A673 (cell line): Measurements from ENCODE around the gene NMU.

Experiments used
- EZH2 ChIP-seq: fragments of 200-600 bp; sonication (generic); IDR thresholded peaks from 2 replicates; pipeline ENCODE4 v1.6.1; 2017; ENCODE audit warnings: borderline replicate concordance, low read depth, mild to moderate bottlenecking, mixed read lengths, antibody characterized with exemption, low read length; ENCODE audit not compliant: poor library complexity, severe bottlenecking
- TF ChIP-seq, protein P1 (sequence below): fragments of 300-800, 200-600 bp; sonication (generic); conservative IDR thresholded peaks from 2 replicates; pipeline ENCODE4 v1.5.1; 2017; ENCODE audit warnings: low read depth, mild to moderate bottlenecking, antibody characterized with exemption, low read length, moderate library complexity, mixed read lengths

DNA sequence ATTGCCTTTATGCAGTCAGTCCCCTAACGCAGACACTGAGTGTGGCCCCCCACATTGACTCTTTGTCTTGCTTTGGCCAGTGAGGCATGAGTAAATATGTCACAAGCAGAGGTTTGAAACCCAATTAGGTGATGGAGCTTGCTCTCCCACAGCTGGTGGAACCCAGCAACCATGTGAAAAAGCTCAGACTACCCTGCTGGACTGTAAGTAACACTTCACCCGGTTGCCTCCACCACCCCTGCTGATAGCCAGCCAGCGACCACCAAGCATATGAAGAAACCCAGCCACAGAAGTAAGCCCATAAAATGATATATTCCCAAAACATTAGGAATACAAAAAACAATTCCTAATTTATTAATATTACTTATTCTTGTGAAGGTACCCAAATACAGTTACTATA lies 22.5 kb downstream of the NMU start:
- TF ChIP-seq, protein P1, sequence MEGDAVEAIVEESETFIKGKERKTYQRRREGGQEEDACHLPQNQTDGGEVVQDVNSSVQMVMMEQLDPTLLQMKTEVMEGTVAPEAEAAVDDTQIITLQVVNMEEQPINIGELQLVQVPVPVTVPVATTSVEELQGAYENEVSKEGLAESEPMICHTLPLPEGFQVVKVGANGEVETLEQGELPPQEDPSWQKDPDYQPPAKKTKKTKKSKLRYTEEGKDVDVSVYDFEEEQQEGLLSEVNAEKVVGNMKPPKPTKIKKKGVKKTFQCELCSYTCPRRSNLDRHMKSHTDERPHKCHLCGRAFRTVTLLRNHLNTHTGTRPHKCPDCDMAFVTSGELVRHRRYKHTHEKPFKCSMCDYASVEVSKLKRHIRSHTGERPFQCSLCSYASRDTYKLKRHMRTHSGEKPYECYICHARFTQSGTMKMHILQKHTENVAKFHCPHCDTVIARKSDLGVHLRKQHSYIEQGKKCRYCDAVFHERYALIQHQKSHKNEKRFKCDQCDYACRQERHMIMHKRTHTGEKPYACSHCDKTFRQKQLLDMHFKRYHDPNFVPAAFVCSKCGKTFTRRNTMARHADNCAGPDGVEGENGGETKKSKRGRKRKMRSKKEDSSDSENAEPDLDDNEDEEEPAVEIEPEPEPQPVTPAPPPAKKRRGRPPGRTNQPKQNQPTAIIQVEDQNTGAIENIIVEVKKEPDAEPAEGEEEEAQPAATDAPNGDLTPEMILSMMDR = no peak
- no peak for TF ChIP-seq EZH2
